ENCODE data around the gene SGTA.
"Not testable (repeated sequence)": the region's sequence is repeated elsewhere in the genome, so short reads cannot be mapped to it uniquely, and the experiment has no call there.

The SGTA gene

DNA sequence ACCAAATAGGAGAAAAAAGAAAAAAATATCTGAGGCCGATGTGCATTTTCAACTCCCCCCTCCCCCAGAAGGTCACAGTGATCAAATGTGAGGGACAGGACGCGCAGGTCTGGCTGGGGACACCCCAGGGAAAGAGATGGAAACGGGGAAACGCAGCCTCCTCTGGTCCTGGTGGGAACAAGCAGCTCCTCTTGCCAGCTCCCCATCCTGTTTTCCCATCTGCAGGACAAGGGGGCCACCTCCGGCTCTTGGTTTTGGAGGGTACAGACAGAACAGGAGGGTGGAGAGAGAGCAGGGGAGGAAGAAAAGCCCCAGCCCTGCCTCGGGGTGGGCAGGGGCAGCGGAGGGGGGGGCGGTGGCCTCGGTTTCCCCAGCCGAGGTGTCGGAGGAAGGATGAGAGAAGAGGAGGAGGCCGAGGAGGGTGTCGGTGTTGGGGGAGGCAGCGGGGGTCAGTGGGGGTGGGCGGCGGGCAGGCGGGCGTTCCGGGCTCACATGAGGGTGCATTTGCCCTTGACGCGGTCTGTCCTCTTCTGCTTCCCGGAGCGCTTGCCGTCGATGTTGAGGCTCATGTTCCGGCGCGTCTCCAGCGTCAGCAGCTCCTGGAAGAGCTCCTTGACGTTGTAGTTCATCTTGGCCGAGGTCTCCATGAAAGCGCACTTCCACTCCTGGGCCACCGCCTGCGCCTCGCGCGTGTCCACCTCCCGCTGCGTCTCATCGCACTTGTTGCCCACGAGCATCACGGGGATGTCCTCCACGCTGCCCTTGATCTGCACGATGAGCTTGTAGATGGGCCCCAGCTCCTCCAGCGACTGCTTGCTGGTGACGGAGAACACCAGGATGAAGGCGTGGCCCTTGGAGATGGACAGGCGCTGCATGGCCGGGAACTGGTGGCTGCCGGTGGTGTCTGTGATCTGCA lies 66.1 kb downstream of the SGTA start:
- H3K27me3 Mint-ChIP-seq: peaks cover 36% of the 10 kb centered on the region
- ATAC-seq (replicated peaks; ENCODE audit: extremely low read depth, poor library complexity, severe bottlenecking): no peak
- H3K4me3 Mint-ChIP-seq: no peak overlapping the region
- peaks cover 5% of the 10 kb centered on the region for H3K4me1 Mint-ChIP-seq
- H3K27ac Mint-ChIP-seq (ENCODE audit: low read depth): no peak overlapping the region
- H3K9me3 Mint-ChIP-seq: peaks cover 11% of the 10 kb centered on the region
- H3K36me3 Mint-ChIP-seq (ENCODE audit: insufficient read depth): no peaks in the 10 kb centered on the region
- no peak for DNase-seq (ENCODE audit: low spot score in 2 of 2)

DNA sequence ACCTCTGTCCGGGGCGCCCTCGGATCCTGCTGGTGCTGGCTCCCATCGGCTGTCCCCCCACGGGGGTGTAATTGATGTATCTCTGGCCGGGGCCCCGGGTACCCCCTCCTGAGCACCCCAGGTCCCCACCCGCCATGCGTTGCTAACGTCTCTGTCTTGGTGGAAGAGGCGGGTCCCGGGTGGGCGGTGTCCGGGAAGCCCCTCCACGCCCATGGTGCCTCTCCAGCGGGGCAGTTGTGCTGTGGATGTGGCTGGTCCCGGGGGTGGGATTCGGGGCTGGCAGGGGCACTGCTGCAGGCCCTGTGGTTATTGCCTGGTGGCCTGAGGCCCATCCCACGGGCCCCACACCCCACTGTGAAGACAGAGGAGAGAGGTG lies 66.8 kb downstream of the SGTA start:
- Mint-ChIP-seq H3K4me1 (peaks cover 5% of the 10 kb centered on the region), H3K27ac (ENCODE audit: low read depth) (no peak overlapping the region), H3K4me3 (no peak overlapping the region), H3K9me3 (peaks cover 11% of the 10 kb centered on the region), H3K36me3 (ENCODE audit: insufficient read depth) (no peaks in the 10 kb centered on the region), H3K27me3 (peaks cover 44% of the 10 kb centered on the region)
- DNase-seq (ENCODE audit: low spot score in 2 of 2): no peak
- no peak for ATAC-seq (replicated peaks; ENCODE audit: extremely low read depth, poor library complexity, severe bottlenecking)

- no peaks in the 10 kb centered on the region for H3K36me3 Mint-ChIP-seq (ENCODE audit: insufficient read depth)
- peaks cover 5% of the 10 kb centered on the region for H3K4me1 Mint-ChIP-seq
- no peak for DNase-seq (ENCODE audit: low spot score in 2 of 2)
- no peak overlapping the region for H3K4me3 Mint-ChIP-seq
- peaks cover 46% of the 10 kb centered on the region for H3K27me3 Mint-ChIP-seq
- peaks cover 11% of the 10 kb centered on the region for H3K9me3 Mint-ChIP-seq
- no peak overlapping the region for H3K27ac Mint-ChIP-seq (ENCODE audit: low read depth)
- ATAC-seq (replicated peaks; ENCODE audit: extremely low read depth, poor library complexity, severe bottlenecking): no peak
These were observed 67.4 kb downstream of the SGTA start for GRCh38 chr19:2715470-2716274.

- H3K36me3 Mint-ChIP-seq (ENCODE audit: insufficient read depth): peaks cover 2% of the 10 kb centered on the region
- peaks cover 11% of the 10 kb centered on the region for H3K9me3 Mint-ChIP-seq
- peaks cover 2% of the 10 kb centered on the region for H3K4me1 Mint-ChIP-seq
- ATAC-seq (replicated peaks; ENCODE audit: extremely low read depth, poor library complexity, severe bottlenecking): no peak
- no peak overlapping the region for H3K4me3 Mint-ChIP-seq
- H3K27me3 Mint-ChIP-seq: peaks cover 40% of the 10 kb centered on the region
- no peak for DNase-seq (ENCODE audit: low spot score in 2 of 2)
- H3K27ac Mint-ChIP-seq (ENCODE audit: low read depth): no peak overlapping the region
These were observed 68.4 kb downstream of the SGTA start for GRCh38 chr19:2714531-2715269.

DNA sequence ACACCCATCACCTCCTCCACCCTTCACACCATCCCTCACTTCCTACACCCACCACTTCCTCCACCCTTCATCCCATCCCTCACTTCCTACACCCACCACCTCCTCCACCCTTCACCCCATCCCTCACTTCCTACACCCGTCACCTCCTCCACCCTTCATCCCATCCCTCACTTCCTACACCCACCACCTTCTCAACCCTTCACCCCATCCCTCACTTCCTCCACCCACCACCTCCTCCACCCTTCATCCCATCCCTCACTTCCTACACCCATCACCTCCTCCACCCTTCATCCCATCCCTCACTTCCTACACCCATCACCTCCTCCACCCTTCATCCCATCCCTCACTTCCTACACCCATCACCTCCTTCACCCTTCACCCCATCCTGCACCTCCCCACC lies 69.0 kb downstream of the SGTA start:
- peaks cover 11% of the 10 kb centered on the region for H3K9me3 Mint-ChIP-seq
- H3K27ac Mint-ChIP-seq (ENCODE audit: low read depth); H3K36me3 Mint-ChIP-seq (ENCODE audit: insufficient read depth); ATAC-seq (replicated peaks; ENCODE audit: extremely low read depth, poor library complexity, severe bottlenecking); DNase-seq (ENCODE audit: low spot score in 2 of 2); H3K4me1 Mint-ChIP-seq; H3K4me3 Mint-ChIP-seq: not testable (repeated sequence)
- H3K27me3 Mint-ChIP-seq: peaks cover 34% of the 10 kb centered on the region

GRCh38 chr19:2713170-2713569 lies 69.9 kb downstream of the SGTA start:
- H3K27ac Mint-ChIP-seq (ENCODE audit: low read depth); H3K4me1 Mint-ChIP-seq; ATAC-seq (replicated peaks; ENCODE audit: extremely low read depth, poor library complexity, severe bottlenecking); H3K4me3 Mint-ChIP-seq; H3K36me3 Mint-ChIP-seq (ENCODE audit: insufficient read depth); DNase-seq (ENCODE audit: low spot score in 2 of 2): not testable (repeated sequence)
- H3K9me3 Mint-ChIP-seq: peaks cover 11% of the 10 kb centered on the region
- H3K27me3 Mint-ChIP-seq: peaks cover 29% of the 10 kb centered on the region

DNA sequence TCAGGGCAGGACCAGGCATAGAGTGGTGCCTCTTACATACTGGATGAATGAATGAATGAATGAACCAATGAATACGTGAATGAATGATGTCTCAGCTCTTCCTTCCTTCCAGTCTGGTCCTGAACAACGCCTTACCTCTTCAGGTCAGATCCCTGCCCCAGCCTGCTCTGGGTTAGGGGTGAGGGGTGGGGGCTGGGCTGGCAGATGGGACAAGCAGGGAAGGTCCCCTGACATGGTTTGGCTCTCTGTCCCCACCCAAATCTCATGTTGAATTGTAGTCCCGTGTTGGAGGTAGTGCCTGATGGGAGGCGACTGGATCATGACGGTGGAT lies 71.2 kb downstream of the SGTA start:
- ATAC-seq (replicated peaks; ENCODE audit: extremely low read depth, poor library complexity, severe bottlenecking) (no peak), DNase-seq (ENCODE audit: low spot score in 2 of 2) (no peak)
- Mint-ChIP-seq H3K4me1 (no peaks in the 10 kb centered on the region), H3K4me3 (no peak overlapping the region), H3K36me3 (ENCODE audit: insufficient read depth) (peaks cover 2% of the 10 kb centered on the region), H3K27me3 (peaks cover 24% of the 10 kb centered on the region), H3K27ac (ENCODE audit: low read depth) (no peak overlapping the region), H3K9me3 (peaks cover 11% of the 10 kb centered on the region)

DNA sequence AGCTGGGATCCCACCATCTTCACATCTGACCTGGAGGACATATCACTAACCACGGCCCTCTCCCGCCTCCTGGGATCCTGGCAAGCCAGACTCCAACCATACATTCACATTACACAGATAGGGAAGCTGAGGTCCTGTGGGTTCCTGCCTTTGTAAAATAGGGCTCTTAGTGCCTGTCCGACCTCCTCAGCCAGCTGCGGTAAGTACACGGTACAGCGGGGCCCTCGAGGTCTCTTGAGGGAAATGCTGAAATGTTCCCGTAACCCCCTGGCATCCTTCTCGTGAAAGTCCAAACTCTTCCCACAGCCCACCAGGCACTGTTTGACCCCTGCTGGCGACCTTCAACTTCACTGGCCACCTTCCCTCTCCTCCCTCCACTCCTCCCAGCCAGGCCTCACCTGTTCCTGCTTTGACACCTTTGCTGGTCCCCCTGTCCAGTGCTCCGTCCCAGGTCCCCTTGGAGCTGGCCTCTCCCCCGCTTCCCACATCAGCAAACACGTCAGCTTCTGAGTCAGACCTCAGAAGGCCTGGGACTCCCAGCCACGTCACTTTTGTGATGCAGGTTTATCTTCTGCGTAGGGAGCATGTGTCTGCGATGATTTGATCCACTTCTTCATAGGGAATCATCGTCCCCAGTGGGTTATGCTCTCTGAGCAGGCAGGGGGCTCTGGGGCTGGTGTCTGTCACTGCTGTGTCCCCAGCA lies 71.8 kb downstream of the SGTA start:
- peaks cover 2% of the 10 kb centered on the region for H3K36me3 Mint-ChIP-seq (ENCODE audit: insufficient read depth)
- no peak overlapping the region for H3K27ac Mint-ChIP-seq (ENCODE audit: low read depth)
- DNase-seq (ENCODE audit: low spot score in 2 of 2) (no peak), ATAC-seq (replicated peaks; ENCODE audit: extremely low read depth, poor library complexity, severe bottlenecking) (no peak)
- H3K9me3 Mint-ChIP-seq: peaks cover 11% of the 10 kb centered on the region
- peaks cover 24% of the 10 kb centered on the region for H3K27me3 Mint-ChIP-seq
- H3K4me3 Mint-ChIP-seq: no peak overlapping the region
- H3K4me1 Mint-ChIP-seq: no peaks in the 10 kb centered on the region

DNA sequence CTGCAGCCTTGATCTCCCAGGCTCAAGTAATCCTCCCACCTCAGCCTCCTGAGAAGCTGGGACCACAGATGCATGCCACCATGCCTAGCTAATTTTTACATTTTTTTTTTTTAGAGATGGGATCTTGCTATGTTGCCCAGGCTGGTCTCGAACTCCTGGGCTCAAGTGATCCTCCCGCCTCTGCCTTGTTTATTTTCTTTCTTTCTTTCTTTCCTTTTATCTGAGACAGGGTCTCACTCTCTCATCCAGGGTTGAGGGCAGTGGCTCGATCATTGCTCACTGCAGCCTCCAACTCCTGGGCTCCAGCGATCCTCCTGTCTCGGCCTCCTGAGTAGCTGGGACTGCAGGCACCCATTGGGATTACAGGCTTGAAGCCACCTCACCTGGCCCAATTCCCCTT lies 76.8 kb downstream of the SGTA start:
- peaks cover 2% of the 10 kb centered on the region for H3K36me3 Mint-ChIP-seq (ENCODE audit: insufficient read depth)
- H3K27me3 Mint-ChIP-seq: peaks cover 2% of the 10 kb centered on the region
- H3K4me3 Mint-ChIP-seq: no peak overlapping the region
- H3K9me3 Mint-ChIP-seq: no peaks in the 10 kb centered on the region
- peaks cover 2% of the 10 kb centered on the region for H3K4me1 Mint-ChIP-seq
- DNase-seq (ENCODE audit: low spot score in 2 of 2) (no peak), ATAC-seq (replicated peaks; ENCODE audit: extremely low read depth, poor library complexity, severe bottlenecking) (no peak)
- no peak overlapping the region for H3K27ac Mint-ChIP-seq (ENCODE audit: low read depth)
